ENCODE measurements around the gene ETFB.

- TF ChIP-seq CTCF (conservative IDR thresholded peaks at IDR 0.05): no peak
- no peak for TF ChIP-seq EZH2 (IDR thresholded peaks at IDR 0.05; ENCODE audit: low read depth)
Measured at GRCh38 chr19:51333836-51334460, 32.2 kb downstream of the ETFB start.

Measured in PC-9 (cell line).